ENCODE measurements around the gene CALHM3. TPM values are rescaled to one million over a fixed set of nuclear protein-coding genes. Genes with fewer than 3 reads are reported as not detected.
A peak's percentile ranks its signal among the peaks of the same experiment; 100 is the strongest.
"Not testable (repeated sequence)": the region's sequence is repeated elsewhere in the genome, so short reads cannot be mapped to it uniquely, and the experiment has no call there.

The CALHM3 gene
- not detected for polyA plus RNA-seq (2013, experiment 1 of 2)
- polyA plus RNA-seq (2013, experiment 2 of 2): 0.19 TPM

GRCh38 chr10:103479135-103479534, at the start of gene CALHM3:
Gene CALHM3 (minus strand): TSS chr10:103479240. CDS start chr10:103479032, 208 bp downstream.
- no peaks in the 10 kb centered on the region for H3K9me3 ChIP-seq (ENCODE audit: insufficient read depth, low read depth, low read length)
- H3K9ac ChIP-seq (ENCODE audit: low read depth, low read length): no peak within 1 kb of the TSS
- no peaks in the 10 kb centered on the region for H3K27me3 ChIP-seq (ENCODE audit: insufficient read depth, low read length)
- no peak within 1 kb of the TSS for H3K4me3 ChIP-seq (ENCODE audit: low read length)
- H3K36me3 ChIP-seq (ENCODE audit: insufficient read depth, low read length): no peaks in the 10 kb centered on the region
- H3K4me1 ChIP-seq (ENCODE audit: insufficient read depth, low read length): peaks cover 7% of the 10 kb centered on the region
- WGBS: 77% methylated on average over 7 of the region's 7 CpGs
- no peak within 1 kb of the TSS for H3K27ac ChIP-seq (ENCODE audit: low read depth, low read length)

- no peaks in the 10 kb centered on the region for H3K27me3 ChIP-seq (ENCODE audit: insufficient read depth, low read length)
- no peaks in the 10 kb centered on the region for H3K36me3 ChIP-seq (ENCODE audit: insufficient read depth, low read length)
- no peak overlapping the region for H3K27ac ChIP-seq (ENCODE audit: low read depth, low read length)
- H3K9me3 ChIP-seq (ENCODE audit: insufficient read depth, low read depth, low read length): peaks cover 20% of the 10 kb centered on the region
- H3K4me3 ChIP-seq (ENCODE audit: low read length): no peak overlapping the region
- H3K4me1 ChIP-seq (ENCODE audit: insufficient read depth, low read length): no peaks in the 10 kb centered on the region; the same call in 1 of the 2 replicates
- H3K9ac ChIP-seq (ENCODE audit: low read depth, low read length): no peak overlapping the region
These were observed 49.5 kb upstream of the CALHM3 start for GRCh38 chr10:103528549-103528948.

GRCh38 chr10:103527476-103527875, 48.4 kb upstream of the CALHM3 start:
- H3K9ac ChIP-seq (ENCODE audit: low read depth, low read length): not testable (repeated sequence)
- H3K27ac ChIP-seq (ENCODE audit: low read depth, low read length): peak overlapping the region; percentile 1; the same call in 1 of the 2 replicates

GRCh38 chr10:103525901-103526300, 46.9 kb upstream of the CALHM3 start:
- H3K27ac ChIP-seq (ENCODE audit: low read depth, low read length): no peak overlapping the region
- no peaks in the 10 kb centered on the region for H3K27me3 ChIP-seq (ENCODE audit: insufficient read depth, low read length)
- H3K36me3 ChIP-seq (ENCODE audit: insufficient read depth, low read length): no peaks in the 10 kb centered on the region
- no peaks in the 10 kb centered on the region; the same call in 1 of the 2 replicates for H3K4me1 ChIP-seq (ENCODE audit: insufficient read depth, low read length)
- H3K4me3 ChIP-seq (ENCODE audit: low read length): no peak overlapping the region
- H3K9ac ChIP-seq (ENCODE audit: low read depth, low read length): no peak overlapping the region
- peaks cover 20% of the 10 kb centered on the region for H3K9me3 ChIP-seq (ENCODE audit: insufficient read depth, low read depth, low read length)

More at GRCh38 chr10:103527476-103527875, 48.4 kb upstream of the CALHM3 start:
- not testable (repeated sequence) for H3K27me3 ChIP-seq (ENCODE audit: insufficient read depth, low read length); H3K4me3 ChIP-seq (ENCODE audit: low read length); H3K4me1 ChIP-seq (ENCODE audit: insufficient read depth, low read length); H3K36me3 ChIP-seq (ENCODE audit: insufficient read depth, low read length)
- 74% methylated on average over 2 of the region's 2 CpGs for WGBS
- H3K9me3 ChIP-seq (ENCODE audit: insufficient read depth, low read depth, low read length): peaks cover 20% of the 10 kb centered on the region

GRCh38 chr10:103523683-103524082, 44.6 kb upstream of the CALHM3 start:
- H3K4me1 ChIP-seq (ENCODE audit: insufficient read depth, low read length): no peaks in the 10 kb centered on the region; the same call in 1 of the 2 replicates
- no peaks in the 10 kb centered on the region for H3K27me3 ChIP-seq (ENCODE audit: insufficient read depth, low read length)
- H3K27ac ChIP-seq (ENCODE audit: low read depth, low read length): no peak overlapping the region
- H3K9ac ChIP-seq (ENCODE audit: low read depth, low read length): no peak overlapping the region
- no peak overlapping the region for H3K4me3 ChIP-seq (ENCODE audit: low read length)
- H3K9me3 ChIP-seq (ENCODE audit: insufficient read depth, low read depth, low read length): peaks cover 4% of the 10 kb centered on the region; the same call in 1 of the 2 replicates
- WGBS: 100% methylated on average over 4 of the region's 4 CpGs
- H3K36me3 ChIP-seq (ENCODE audit: insufficient read depth, low read length): no peaks in the 10 kb centered on the region

- 91% methylated on average over 7 of the region's 7 CpGs for WGBS
- not testable (repeated sequence) for H3K9me3 ChIP-seq (ENCODE audit: insufficient read depth, low read depth, low read length); H3K9ac ChIP-seq (ENCODE audit: low read depth, low read length); H3K27me3 ChIP-seq (ENCODE audit: insufficient read depth, low read length); H3K4me3 ChIP-seq (ENCODE audit: low read length); H3K27ac ChIP-seq (ENCODE audit: low read depth, low read length); H3K36me3 ChIP-seq (ENCODE audit: insufficient read depth, low read length); H3K4me1 ChIP-seq (ENCODE audit: insufficient read depth, low read length)
These were observed 43.0 kb upstream of the CALHM3 start for GRCh38 chr10:103522006-103522405.

- Histone ChIP-seq H3K27ac (ENCODE audit: low read depth, low read length) (no peak overlapping the region), H3K9ac (ENCODE audit: low read depth, low read length) (no peak overlapping the region), H3K4me1 (ENCODE audit: insufficient read depth, low read length) (no peaks in the 10 kb centered on the region), H3K36me3 (ENCODE audit: insufficient read depth, low read length) (no peaks in the 10 kb centered on the region), H3K27me3 (ENCODE audit: insufficient read depth, low read length) (no peaks in the 10 kb centered on the region), H3K4me3 (ENCODE audit: low read length) (no peak overlapping the region), H3K9me3 (ENCODE audit: insufficient read depth, low read depth, low read length) (no peaks in the 10 kb centered on the region)
- 86% methylated on average over 4 of the region's 4 CpGs for WGBS
These were observed 40.8 kb upstream of the CALHM3 start for GRCh38 chr10:103519798-103520197.

- Histone ChIP-seq H3K9ac (ENCODE audit: low read depth, low read length) (no peak overlapping the region), H3K9me3 (ENCODE audit: insufficient read depth, low read depth, low read length) (no peaks in the 10 kb centered on the region), H3K27ac (ENCODE audit: low read depth, low read length) (no peak overlapping the region), H3K4me3 (ENCODE audit: low read length) (no peak overlapping the region), H3K27me3 (ENCODE audit: insufficient read depth, low read length) (no peaks in the 10 kb centered on the region), H3K4me1 (ENCODE audit: insufficient read depth, low read length) (no peaks in the 10 kb centered on the region), H3K36me3 (ENCODE audit: insufficient read depth, low read length) (no peaks in the 10 kb centered on the region)
- WGBS: 96% methylated on average over 5 of the region's 5 CpGs
These were observed 38.4 kb upstream of the CALHM3 start for GRCh38 chr10:103517234-103518085.

- Histone ChIP-seq H3K36me3 (ENCODE audit: insufficient read depth, low read length) (no peaks in the 10 kb centered on the region), H3K27me3 (ENCODE audit: insufficient read depth, low read length) (no peaks in the 10 kb centered on the region), H3K4me1 (ENCODE audit: insufficient read depth, low read length) (no peaks in the 10 kb centered on the region), H3K9me3 (ENCODE audit: insufficient read depth, low read depth, low read length) (no peaks in the 10 kb centered on the region), H3K27ac (ENCODE audit: low read depth, low read length) (no peak overlapping the region), H3K9ac (ENCODE audit: low read depth, low read length) (no peak overlapping the region), H3K4me3 (ENCODE audit: low read length) (no peak overlapping the region)
- WGBS: 93% methylated on average over 5 of the region's 5 CpGs
These were observed 35.2 kb upstream of the CALHM3 start for GRCh38 chr10:103514244-103514643.

- Histone ChIP-seq H3K4me3 (ENCODE audit: low read length) (no peak overlapping the region), H3K4me1 (ENCODE audit: insufficient read depth, low read length) (no peaks in the 10 kb centered on the region), H3K27me3 (ENCODE audit: insufficient read depth, low read length) (no peaks in the 10 kb centered on the region), H3K9ac (ENCODE audit: low read depth, low read length) (no peak overlapping the region), H3K27ac (ENCODE audit: low read depth, low read length) (no peak overlapping the region), H3K9me3 (ENCODE audit: insufficient read depth, low read depth, low read length) (no peaks in the 10 kb centered on the region), H3K36me3 (ENCODE audit: insufficient read depth, low read length) (no peaks in the 10 kb centered on the region)
- WGBS: 94% methylated on average over 8 of the region's 8 CpGs
These were observed 34.5 kb upstream of the CALHM3 start for GRCh38 chr10:103513380-103514060.

- Histone ChIP-seq H3K27me3 (ENCODE audit: insufficient read depth, low read length) (no peaks in the 10 kb centered on the region), H3K4me3 (ENCODE audit: low read length) (no peak overlapping the region), H3K9me3 (ENCODE audit: insufficient read depth, low read depth, low read length) (no peaks in the 10 kb centered on the region), H3K27ac (ENCODE audit: low read depth, low read length) (no peak overlapping the region), H3K9ac (ENCODE audit: low read depth, low read length) (no peak overlapping the region), H3K36me3 (ENCODE audit: insufficient read depth, low read length) (no peaks in the 10 kb centered on the region), H3K4me1 (ENCODE audit: insufficient read depth, low read length) (no peaks in the 10 kb centered on the region)
- WGBS: 82% methylated on average over 13 of the region's 13 CpGs
These were observed 33.7 kb upstream of the CALHM3 start for GRCh38 chr10:103512591-103513379.
